ENCODE results near the gene PHETA1. TPM values are rescaled to one million over a fixed set of nuclear protein-coding genes. Genes with fewer than 3 reads are reported as not detected.

The PHETA1 gene
- total and polyA plus RNA-seq, 8 donors: 7.2 to 20.5 (median 10.4) TPM

DNA sequence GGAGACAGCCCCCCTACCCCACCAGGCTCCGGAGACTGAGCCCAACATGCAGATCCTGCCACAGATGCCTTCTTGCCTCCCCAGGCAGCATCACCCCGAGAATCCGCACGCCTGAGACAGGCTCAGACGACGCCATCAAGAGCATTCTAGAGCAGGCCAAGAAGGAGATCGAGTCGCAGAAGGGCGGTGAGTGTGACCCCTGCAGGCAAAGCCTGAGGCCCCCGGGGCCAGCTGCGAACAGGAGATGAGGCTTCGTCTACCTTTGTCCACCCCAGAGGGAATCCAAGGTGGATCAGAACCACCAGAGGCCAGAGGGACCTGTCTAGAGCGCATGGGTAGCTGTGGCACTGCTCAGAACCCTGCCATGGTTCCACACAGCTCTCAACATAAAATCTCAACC is 56.9 kb downstream of the PHETA1 start:
- no peaks in the 10 kb centered on the region for H3K36me3 ChIP-seq
- ATAC-seq (no peak), DNase-seq (peak in 1 of 4 donors; percentile 66)
- peaks cover 0 to 14% of the 10 kb centered on the region in 2 donors for H3K4me1 ChIP-seq
- TF ChIP-seq, protein P1, sequence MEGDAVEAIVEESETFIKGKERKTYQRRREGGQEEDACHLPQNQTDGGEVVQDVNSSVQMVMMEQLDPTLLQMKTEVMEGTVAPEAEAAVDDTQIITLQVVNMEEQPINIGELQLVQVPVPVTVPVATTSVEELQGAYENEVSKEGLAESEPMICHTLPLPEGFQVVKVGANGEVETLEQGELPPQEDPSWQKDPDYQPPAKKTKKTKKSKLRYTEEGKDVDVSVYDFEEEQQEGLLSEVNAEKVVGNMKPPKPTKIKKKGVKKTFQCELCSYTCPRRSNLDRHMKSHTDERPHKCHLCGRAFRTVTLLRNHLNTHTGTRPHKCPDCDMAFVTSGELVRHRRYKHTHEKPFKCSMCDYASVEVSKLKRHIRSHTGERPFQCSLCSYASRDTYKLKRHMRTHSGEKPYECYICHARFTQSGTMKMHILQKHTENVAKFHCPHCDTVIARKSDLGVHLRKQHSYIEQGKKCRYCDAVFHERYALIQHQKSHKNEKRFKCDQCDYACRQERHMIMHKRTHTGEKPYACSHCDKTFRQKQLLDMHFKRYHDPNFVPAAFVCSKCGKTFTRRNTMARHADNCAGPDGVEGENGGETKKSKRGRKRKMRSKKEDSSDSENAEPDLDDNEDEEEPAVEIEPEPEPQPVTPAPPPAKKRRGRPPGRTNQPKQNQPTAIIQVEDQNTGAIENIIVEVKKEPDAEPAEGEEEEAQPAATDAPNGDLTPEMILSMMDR (IDR thresholded peaks at IDR 0.05): no peak
- H3K4me3 ChIP-seq: peak overlapping the region in 1 of 2 donors; percentile 1
- intact Hi-C loops (cut with DNase I): no loop called here
- H3K27me3 ChIP-seq: peaks cover 0 to 26% of the 10 kb centered on the region in 2 donors
- H3K9me3 ChIP-seq: peaks cover 0 to 2% of the 10 kb centered on the region in 2 donors
- no peak overlapping the region for H3K27ac ChIP-seq

DNA sequence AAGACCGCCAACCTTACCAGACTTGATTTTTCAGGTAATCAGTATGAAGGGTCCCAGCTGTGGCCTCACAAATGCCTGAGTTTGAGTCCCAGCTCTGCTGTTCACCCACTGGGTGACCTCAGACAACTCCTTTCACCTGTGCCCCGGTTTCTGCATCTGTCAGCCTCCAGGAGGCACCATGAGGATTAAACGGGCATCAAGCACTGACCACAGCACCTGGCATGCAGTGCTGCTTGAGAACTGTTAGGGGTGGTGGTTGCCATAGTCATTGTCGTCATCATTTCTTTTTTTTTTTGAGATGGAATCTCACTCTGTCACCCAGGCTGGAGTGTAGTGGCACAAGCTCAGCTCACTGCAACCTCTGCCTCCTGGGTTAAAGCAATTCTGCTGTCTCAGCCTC is 57.9 kb downstream of the PHETA1 start:
- DNase-seq (no peak), ATAC-seq (no peak)
- Histone ChIP-seq H3K27me3 (peaks cover 0 to 26% of the 10 kb centered on the region in 2 donors), H3K4me1 (peaks cover 0 to 14% of the 10 kb centered on the region in 2 donors), H3K27ac (no peak overlapping the region), H3K4me3 (no peak overlapping the region), H3K36me3 (no peaks in the 10 kb centered on the region), H3K9me3 (peaks cover 0 to 12% of the 10 kb centered on the region in 2 donors)
- TF ChIP-seq, protein P1 (IDR thresholded peaks at IDR 0.05): no peak
- intact Hi-C loops (cut with DNase I): no loop called here

Other genes starting within 250 kb of the PHETA1 start
- 10 to 100 TPM; 26.9 to 42.0 TPM for gene SH2B3, start 36.8 kb upstream of the PHETA1 start, total RNA-seq
- gene SH2B3, start 36.8 kb upstream of the PHETA1 start, polyA plus RNA-seq (ENCODE audit: insufficient read length in 6 of 6): 10 to 100 TPM; 19.2 to 25.3 (median 21.6) TPM
- 10 to 100 TPM; 60.9 to 63.3 TPM for gene ATXN2, start 230.2 kb upstream of the PHETA1 start, total RNA-seq
- 10 to 100 TPM; 64.1 to 90.2 (median 72.7) TPM for gene ATXN2, start 230.2 kb upstream of the PHETA1 start, polyA plus RNA-seq (ENCODE audit: insufficient read length in 6 of 6)

Data from left lung (tissue), 10 donors.